B cell (primary cell): Measurements from ENCODE around the gene ST8SIA5.

ENCODE experiments used
- EZH2 ChIP-seq: IDR thresholded peaks from 2 replicates; pipeline ENCODE4 v1.6.1; 2012; ENCODE audit warnings: borderline replicate concordance, low read depth, mild to moderate bottlenecking, moderate library complexity, low read length; ENCODE audit not compliant: insufficient read depth, poor library complexity, severe bottlenecking
- TF ChIP-seq, protein P1 (sequence below): fragments of 200-600 bp; IDR thresholded peaks from one replicate; pipeline ENCODE4 v1.8.0; 2022; ENCODE audit warnings: antibody characterized with exemption, mild to moderate bottlenecking

GRCh38 chr18:46621111-46621766 lies 135.6 kb downstream of the ST8SIA5 start:
- TF ChIP-seq, protein P1, sequence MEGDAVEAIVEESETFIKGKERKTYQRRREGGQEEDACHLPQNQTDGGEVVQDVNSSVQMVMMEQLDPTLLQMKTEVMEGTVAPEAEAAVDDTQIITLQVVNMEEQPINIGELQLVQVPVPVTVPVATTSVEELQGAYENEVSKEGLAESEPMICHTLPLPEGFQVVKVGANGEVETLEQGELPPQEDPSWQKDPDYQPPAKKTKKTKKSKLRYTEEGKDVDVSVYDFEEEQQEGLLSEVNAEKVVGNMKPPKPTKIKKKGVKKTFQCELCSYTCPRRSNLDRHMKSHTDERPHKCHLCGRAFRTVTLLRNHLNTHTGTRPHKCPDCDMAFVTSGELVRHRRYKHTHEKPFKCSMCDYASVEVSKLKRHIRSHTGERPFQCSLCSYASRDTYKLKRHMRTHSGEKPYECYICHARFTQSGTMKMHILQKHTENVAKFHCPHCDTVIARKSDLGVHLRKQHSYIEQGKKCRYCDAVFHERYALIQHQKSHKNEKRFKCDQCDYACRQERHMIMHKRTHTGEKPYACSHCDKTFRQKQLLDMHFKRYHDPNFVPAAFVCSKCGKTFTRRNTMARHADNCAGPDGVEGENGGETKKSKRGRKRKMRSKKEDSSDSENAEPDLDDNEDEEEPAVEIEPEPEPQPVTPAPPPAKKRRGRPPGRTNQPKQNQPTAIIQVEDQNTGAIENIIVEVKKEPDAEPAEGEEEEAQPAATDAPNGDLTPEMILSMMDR = no peak
- TF ChIP-seq EZH2 = no peak
